IMR-90 (cell line): ENCODE data around the gene TADA2A. TPM values are rescaled to one million over a fixed set of nuclear protein-coding genes. Genes with fewer than 3 reads are reported as not detected.
A peak's percentile ranks its signal among the peaks of the same experiment; 100 is the strongest.

ENCODE experiments used
- CEBPB ChIP-seq: IDR thresholded peaks from 2 replicates; pipeline ENCODE4 v1.6.1; 2012; ENCODE audit warnings: low read depth, low read length, improper control_type of control experiment
- CTCF ChIP-seq: conservative IDR thresholded peaks from 2 replicates; pipeline ENCODE4 v1.5.1; 2012; ENCODE audit warnings: mild to moderate bottlenecking, low read depth, low read length, improper control_type of control experiment
- MAZ ChIP-seq: IDR thresholded peaks from 2 replicates; pipeline ENCODE4 v1.6.1; 2012; ENCODE audit warnings: low read depth, mild to moderate bottlenecking, low read length, improper control_type of control experiment, moderate library complexity, borderline replicate concordance
- RAD21 ChIP-seq: IDR thresholded peaks from 2 replicates; pipeline ENCODE4 v1.6.1; 2012; ENCODE audit warnings: low read length, improper control_type of control experiment
- polyA plus RNA-seq, 3 experiments: library from polyadenylated mRNA; depleted of rRNA; stranded (reverse); fragments of >200 nt; gene quantifications; 2 replicates each; pipeline ENCODE4 v1.2.3, GENCODE V29; 2012; ENCODE audit warnings: low replicate concordance in 1 of 3
- total RNA-seq: library from RNA; depleted of rRNA; stranded (reverse); fragments of >200 nt; gene quantifications from 2 replicates; pipeline ENCODE4 v1.2.3, GENCODE V29; 2012

Gene TADA2A
- total and polyA plus RNA-seq, 2 of the 4 experiments (the other 2 are of a cell fraction), result 13.1 to 19.7 TPM

DNA sequence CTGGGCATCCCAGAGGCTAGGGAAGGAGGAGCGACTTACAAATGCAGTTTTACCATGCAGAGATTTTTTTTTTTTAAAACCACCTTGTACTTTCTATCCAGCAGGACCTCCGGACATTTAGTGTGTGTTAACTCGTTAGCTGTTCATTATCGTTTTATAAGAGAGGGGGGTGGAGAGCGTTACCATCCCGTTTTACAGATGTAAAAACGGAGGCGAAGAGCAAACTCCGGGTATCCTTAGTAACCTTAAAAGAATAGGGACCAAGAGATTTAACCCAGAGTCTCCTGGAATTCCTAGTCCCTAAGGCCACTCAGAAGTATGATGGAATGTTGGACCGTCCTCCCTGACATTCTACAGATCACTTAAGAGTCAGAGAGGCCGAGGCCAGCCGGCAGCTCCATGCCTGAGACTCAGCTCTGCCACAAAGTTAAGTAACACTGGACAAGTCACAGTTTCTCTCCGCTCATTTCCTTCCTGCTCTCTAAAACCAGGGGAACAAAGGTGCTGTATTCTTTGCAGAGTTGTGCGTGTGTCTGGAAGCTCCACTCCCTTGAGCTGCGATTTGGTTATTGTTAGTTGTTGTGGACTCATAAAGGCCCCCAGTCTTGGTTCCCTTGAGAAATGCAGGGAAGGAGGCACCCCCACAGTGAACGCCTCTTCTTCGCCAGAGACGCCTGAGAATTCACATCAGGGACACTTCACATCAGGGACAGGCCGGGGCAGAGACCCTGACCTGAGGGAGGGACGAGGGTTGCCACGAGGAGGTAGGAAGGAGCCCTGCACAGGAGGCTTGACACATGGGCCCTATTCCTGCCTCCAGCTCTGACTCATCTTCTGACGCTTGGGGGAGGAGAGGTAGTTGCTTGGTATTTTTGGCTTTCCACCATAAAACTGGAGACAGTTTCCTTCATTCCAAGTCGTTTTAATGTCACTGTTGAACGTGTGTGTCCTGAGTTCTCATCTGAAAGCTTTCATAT lies 84.2 kb downstream of the TADA2A start (continued):
- TF ChIP-seq CTCF (0 out of 2 replicates have a peak, but pooled peaks have one; percentile 0), RAD21 (peak; percentile 18), MAZ (no peak), CEBPB (no peak)
